GM21528 (cell line): ENCODE results near the gene TRIM23.
A peak's percentile ranks its signal among the peaks of the same experiment; 100 is the strongest.
"Not testable (repeated sequence)": the region's sequence is repeated elsewhere in the genome, so short reads cannot be mapped to it uniquely, and the experiment has no call there.

Experiments used
- ATAC-seq: cut with Tn5 transposase; IDR thresholded peaks from one replicate; pipeline ENCODE4 v1.9.1; 2021; ENCODE audit warnings: mild to moderate bottlenecking, moderate library complexity; ENCODE audit not compliant: unreplicated experiment, low FRiP score

Gene TRIM23

DNA sequence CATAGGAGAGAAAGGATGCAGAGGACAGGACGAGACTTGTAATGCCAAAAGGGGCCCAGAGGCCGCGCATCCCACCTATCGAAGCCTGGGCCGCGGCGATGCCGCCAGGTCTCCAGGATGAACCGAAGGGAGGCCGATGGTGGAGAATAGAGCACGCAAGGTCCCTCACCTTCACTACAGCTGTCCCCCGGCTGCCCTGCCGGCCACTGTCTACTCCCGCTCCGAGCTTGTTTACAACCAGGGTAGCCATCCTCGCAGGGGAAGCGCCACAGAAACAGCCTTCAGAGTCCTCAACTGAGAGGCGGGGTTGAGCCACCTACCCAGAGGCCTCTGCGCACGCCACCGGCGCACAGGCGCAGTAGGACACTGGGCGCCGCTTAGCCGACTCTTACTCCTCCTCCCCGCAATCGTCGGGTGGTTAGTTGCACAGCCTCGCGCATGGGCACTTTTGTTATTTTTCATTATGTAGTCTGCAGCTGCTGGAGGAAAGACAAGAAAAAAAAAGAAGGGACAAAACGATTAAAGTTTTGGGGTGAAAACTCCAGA is at the start of gene TRIM23:
Gene TRIM23, minus strand, starts transcription at position 309 of the 546 bp plus-strand sequence. Its CDS starts 59 bp downstream, at position 250.
- peak; percentile 94 for ATAC-seq

DNA sequence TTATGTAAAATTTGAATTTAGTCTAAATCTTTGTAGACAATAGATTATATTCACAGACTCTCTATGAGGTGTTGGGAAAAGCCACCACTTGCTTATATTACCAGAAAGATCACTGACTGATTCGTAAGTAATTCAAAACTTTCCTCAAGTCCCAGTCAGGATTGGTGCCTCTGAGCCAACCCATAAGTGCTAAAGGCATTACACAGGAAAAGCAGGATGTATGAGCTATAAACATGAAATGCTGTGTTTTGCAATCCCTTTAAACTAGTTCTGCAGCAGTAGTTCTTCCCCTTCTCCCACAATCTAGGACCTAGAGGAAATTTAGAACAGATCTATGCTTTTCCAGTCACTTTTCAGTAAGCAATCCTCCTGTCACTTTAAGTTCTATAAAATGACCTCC is 48.7 kb upstream of the TRIM23 start:
- no peak for ATAC-seq

DNA sequence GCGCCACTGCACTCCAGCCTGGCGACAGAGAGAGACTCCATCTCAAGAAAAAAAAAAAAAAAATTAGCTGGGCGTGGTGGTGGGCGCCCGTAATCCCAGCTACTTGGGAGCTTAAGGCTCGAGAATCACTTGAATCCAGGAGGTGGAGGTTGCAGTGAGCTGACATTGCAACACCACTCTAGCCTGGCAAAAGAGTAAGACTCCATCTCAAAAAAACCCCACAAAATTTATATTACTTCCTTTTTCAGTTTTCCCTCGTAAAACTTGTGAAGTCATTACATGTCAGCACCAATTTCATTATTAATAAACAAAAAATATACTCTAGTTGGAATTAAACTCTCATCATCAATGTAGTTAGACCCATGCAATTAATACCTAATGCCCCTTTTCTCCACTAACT is 44.6 kb upstream of the TRIM23 start:
- no peak for ATAC-seq

DNA sequence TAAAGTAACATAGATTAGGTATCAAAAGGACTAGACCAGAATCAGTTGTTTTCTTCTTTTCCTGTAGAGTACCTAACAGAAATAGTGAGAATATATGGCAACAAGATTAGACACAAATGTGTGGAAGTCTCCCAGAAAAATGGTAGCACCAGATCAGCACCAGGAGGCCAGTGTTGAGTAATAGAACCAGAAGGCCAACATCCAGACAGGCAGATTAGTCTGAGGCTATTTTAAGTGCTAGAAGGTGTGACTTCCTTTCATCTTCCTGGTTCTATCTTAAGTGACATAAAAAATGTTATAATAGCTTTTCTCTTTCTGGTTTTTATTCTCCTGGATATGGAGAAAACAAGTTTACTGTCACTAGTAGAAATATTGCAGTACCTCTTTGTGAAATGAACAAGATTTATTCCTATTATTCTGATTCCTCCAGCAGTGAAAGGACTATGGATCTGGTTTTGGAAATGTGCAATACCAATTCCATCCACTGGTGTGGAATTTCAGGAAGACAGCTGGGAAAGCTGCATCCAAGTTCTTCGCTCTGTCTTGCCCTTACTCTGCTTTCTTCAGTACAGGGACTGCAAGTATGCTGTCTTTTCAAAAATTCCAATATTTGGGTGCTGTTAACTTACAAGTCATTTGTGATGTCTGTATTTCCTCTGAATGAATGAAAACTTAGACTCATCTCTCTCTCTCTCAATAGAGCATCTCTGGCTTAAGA is 39.8 kb upstream of the TRIM23 start:
- ATAC-seq = no peak

DNA sequence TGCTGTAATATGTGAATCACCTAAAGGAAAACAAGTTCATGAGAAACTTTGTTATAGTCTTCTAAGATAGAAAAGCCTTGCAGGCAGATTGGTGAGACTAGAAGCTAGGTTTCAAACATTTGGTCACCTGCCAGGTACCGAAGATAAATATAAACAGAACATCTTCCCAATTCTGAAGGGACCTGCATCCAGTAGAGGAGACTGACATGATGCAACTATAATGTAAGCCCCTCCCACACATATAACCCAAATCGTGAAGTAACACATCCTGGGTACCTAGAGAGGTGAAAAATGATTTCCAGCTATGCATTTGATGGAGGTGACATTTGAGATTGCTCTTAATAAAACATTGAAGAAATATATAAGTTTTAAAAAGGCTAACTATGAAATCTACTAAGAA is 30.6 kb upstream of the TRIM23 start:
- ATAC-seq = no peak

DNA sequence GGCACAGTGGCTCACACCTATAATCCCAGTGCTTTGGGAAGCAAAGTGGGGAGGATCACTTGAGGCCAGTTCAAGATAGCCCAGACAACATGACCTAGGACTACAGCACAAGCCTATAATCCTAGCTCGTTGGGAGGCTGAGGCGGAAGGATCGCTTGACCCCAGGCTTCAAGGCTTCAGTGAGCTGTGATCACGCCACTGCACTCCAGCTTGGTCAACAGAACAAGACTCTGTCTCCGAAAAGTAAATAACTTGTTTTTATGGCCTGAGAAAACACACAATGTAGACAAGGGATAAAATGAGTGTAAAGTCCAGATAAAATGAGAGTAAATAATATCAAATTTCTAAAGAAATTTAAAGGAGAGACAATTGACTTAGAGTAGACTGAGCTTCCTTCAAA is 27.0 kb upstream of the TRIM23 start:
- ATAC-seq = no peak

DNA sequence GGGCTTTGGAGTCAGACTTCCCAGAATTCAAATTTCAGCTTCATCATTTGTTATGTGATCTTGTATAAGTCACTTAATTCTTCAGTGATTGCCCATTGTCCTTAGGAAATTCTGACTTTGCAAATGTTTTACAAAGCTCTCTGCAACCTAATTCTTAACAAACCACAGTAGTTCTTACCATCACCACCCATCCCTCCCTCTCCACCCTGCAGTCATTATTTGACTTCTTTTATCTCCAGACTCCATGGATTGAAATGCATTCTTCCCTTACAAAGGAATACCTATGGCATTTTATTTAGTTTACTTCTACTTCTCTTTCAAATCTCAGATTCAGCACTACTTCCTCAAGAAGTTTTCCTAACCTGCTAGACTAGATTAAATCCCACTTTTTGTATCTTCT is 23.8 kb upstream of the TRIM23 start:
- no peak for ATAC-seq

DNA sequence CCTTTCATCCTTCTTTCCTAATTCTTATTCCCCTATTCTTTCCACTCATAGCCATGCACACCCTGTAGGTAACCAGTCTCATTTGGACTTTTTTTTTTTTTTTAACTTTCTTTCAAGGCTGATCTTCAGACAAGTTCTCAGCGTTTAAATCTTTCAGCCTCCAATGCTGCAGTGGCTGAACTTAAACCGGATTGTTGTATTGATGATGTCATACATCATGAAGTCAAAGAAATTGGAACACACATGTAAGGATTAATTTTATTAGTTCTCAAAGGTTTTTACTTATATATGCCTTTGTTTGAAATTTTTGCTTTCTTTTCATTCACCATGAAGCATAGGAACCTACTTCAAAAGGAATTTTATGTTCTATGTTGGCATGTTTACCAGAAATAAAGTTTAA is 22.8 kb upstream of the TRIM23 start:
- no peak for ATAC-seq

DNA sequence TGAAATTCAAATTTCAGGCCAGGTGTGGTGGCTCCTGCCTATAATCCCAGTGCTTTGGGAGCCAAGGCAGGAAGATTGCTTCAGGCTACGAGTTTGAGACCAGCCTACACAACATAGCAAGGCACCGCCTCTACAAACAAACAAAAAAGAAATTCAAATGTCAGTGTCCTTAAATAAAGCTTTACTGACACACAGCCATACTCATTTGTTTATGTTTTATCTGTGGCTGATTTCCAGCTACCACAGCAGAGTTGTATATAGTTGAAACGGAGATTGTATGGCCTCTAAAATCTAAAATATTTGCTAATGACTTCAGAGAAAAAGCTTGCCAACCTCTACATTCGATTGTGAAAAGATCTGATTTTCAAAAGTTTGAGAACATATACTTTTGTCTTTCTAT is 16.1 kb upstream of the TRIM23 start:
- ATAC-seq = no peak

DNA sequence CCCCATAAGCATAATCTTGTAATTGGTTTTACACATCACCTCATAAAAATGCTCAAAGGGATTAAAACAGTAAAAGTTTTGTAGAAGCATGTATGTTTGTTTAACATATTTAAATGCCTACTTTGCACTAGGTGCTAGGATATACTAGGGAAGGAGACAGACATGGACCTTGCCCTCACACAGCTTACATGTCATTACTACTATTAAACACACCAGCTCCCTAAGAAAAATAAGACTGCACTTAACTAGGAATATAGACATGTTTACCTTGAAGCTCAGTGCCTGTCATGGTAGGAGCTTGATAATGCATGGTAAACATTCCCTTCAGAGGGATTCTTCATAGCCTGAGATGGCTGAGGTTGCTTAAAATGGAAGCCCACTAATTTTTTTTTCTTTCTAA is 6.8 kb upstream of the TRIM23 start:
- no peak for ATAC-seq

DNA sequence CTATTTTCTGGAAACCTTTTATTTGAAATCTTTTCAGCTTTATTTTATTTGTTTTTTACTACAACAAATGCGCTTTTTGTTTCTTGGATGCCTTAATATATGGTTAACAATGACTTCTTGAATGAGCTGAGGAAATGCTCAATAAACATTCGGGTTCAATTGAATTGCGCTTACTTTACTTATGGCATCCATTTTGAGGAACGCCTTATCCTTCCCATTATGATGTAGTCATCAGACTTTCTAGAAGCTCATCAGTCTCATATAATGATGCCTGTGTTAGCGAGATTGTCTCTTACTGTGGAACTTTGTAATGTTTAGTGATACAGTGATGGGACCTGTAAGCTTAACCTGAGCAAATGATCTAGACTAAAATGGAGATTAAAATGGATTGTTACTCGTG is 1.6 kb upstream of the TRIM23 start:
- no peak for ATAC-seq

DNA sequence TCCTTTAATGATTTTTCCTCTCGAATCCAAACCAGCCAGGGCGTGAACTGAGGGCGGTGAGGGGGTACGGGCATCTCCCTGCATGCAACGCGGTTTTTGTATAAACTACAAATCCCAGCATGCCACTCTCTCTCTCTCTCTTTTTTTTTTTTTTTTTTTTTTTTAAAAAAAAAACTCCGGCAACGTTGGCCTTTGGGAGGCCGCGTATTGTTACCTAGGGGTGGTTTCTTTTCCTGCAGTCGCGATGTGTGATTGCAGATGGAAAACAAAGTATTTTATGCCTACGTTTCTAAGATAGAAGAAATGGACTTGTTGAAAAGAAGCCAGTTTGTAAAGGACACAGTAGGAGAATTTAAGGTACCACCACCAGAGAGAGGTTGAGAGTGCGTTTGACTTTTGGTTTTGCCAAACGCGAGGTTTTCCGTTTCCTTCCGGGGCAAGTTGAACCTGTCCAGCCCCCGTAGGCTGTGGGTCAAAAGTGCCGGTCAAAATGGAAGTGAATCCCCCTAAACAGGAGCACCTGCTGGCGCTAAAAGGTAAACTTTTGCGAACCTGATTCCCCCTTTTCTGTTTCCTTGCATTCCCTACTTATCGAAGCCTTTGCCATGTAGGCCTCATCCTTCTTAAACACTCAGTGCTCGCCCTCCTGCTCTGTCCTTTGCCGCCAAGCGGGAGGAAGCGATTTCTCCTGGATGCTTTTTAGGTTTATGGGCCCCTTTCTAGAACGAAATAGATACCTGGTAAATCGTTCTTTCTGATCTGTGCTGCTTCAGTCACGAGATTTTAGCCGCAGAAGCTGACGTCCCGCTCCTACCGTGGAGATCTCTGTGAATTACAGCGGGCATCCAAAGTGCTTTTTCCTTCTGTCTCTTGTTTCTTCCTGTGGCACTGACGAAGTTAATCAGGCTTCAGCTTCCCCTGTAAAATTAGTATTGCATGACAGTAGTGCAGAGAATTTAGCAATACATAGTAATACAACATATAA is 730 bp upstream of the TRIM23 start, which contains the start of the genes SHLD3 and TRAPPC13:
Gene SHLD3, plus strand, starts transcription at position 457 of the 985 bp plus-strand sequence. CDS start 4,561 bp downstream, outside the sequence.
Gene TRAPPC13, plus strand, starts transcription at position 457 of the 985 bp plus-strand sequence. Its CDS starts 34 bp downstream, at position 491.
- ATAC-seq = peak; percentile 83

DNA sequence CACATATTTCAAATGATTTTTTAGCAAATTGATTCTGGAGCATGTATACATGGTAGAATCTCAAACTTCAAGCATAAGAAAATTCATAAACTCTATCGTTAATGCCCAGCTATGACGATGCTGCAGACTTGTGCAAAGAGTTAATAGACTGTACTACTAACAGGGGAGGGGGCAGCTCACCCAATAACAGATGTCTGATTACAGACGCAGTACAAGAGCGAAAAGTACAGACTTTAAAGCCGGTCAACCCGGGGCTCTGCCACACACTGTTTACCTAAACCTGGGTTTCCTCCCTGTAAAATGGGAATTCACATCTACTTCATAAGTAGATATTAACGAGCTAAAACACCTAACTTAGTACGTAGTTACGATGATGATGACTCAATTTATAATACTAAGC is 651 bp downstream of the TRIM23 start:
- ATAC-seq = no peak

DNA sequence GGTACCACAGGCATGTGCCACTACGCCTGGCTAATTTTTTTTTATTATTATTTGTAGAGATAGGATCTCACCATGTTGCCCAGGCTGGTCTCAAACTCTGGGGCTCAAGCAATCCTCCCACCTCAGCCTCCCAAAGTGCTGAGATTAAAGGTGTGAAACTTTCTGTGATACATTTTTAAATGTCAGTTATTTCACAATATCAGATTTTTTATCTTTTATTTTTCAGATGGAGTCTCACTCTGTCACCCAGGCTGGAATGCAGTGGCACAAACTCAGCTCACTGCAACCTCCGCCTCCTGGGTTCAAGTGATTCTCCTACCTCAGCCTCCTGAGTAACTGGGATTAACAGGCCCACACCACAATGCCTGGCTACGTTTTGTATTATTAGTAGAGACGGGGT is 2.2 kb downstream of the TRIM23 start:
- not testable (repeated sequence) for ATAC-seq

DNA sequence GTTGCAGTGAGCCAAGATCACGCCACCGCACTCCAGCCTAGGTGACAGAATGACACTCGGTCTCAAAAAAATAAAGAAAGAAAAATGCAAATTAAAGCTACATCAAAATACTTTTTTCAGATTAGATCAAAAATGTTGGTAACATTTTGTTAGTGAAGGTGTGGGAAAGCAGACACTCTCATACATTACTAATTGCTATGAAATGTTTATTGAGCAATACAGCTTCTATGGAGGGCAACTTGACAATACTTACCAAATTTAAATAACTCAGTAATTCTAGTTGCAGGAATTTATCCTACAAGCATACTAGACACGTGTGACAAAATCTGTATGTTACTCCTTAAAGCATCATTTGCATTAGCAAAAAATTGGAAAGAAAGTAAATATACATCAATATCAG is 4.1 kb downstream of the TRIM23 start:
- ATAC-seq = no peak

DNA sequence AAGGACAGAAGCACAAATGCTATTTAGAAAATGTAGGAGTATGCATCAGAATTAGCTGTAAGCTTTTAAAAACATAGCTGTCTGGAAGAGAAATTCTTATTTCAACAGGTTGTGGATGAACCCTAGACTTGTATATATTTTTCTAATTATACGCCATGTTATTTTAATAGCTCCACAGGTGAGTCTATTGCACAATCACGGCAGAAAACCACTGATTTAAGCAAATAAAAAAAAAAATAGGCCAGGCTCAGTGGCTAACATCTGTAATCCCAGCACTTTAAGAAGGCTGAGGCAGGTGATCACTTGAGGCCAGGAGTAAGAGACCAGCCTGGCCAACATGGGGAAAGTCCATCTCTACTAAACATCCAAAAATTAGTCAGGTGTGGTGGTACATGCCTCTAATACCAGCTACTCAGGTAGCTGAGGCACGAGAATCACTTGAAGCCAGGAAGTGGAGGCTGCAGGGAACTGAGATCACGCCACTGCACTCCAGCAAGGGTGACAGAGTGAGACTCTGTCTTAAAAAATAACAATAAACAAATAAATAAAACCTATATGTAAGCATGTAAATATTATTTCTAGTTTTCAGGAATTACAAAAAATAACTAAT is 11.7 kb downstream of the TRIM23 start:
- ATAC-seq = no peak

DNA sequence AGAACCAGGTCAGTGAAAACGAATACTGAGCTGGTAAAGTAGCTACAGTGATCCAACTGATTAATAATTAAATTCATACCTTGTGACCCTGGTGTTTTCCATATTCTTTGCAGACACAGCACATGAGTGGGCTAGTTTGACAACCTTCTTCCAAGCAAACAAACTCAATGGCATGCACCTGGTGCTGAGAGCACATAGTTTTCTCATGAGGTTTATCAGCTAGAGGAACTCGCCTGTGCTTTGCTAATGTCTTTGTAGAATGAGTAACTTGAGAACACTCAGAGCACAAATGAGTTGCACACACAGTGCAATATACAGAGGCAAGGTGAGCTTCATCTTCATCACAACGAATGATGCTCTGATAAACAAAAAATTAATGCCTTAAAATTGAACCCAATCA is 12.6 kb downstream of the TRIM23 start:
- ATAC-seq = no peak

DNA sequence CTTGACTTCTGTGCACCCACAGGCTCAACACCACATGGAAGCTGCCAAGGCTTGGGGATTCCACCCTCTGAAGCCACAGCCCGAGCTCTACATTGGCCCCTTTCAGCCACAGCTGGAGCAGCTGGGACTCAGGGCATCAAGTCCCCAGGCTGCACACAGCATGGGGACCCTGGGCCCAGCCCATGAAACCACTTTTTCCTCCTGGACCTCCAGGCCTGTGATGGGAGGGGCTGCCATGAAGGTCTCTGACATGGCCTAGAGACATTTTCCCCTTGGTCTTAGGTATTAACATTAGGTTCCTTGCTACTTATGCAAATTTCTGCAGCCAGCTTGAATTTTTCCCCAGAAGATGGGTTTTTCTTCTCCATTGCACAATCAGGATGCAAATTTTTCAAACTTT is 22.4 kb downstream of the TRIM23 start:
- not testable (repeated sequence) for ATAC-seq

DNA sequence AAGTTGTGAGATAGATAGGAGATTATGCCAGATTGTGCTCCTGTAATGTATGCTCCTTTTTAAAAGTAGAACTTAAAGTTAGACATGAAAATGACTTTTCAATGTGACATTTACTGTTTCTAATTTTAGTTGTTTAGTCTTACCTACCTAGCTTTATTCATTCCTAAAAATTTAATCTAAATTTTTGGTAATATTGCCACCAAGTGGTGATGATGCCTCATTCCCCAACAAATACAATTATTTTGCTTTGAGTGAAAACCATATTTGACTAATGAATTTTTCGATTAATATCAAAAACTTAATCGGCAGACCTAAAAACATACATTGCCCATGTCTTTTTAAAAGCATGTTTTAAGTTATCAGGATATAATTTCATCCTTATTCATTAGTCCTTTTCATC is 35.4 kb downstream of the TRIM23 start:
- ATAC-seq = no peak

DNA sequence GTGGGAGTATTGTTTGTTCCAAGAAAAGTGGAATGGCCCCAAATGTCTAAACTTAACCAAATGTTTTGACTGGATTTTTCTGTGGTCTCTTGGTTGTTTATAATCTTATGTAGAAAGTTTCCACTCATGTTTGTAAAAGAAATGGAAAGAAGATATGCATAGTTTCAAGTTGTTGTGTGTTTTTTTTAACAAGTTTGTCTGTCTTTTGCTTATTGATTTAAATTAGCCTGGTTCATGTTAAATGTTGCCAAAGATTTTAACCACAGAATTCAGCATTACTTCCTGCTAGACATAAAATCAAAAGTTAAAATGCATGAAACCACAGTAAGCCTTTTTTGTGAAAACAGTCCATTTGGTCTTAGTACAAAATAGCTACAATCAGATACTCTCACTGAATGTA is 47.0 kb downstream of the TRIM23 start:
- ATAC-seq = no peak
